22Rv1 (cell line): ENCODE results near the gene DLD.

Experiments
- CTCF ChIP-seq: fragments of 450-650 bp; IDR thresholded peaks from 2 replicates; pipeline ENCODE4 v1.5.1; 2017; ENCODE audit warnings: mild to moderate bottlenecking
- ZFX ChIP-seq: fragments of 450-650 bp; IDR thresholded peaks from 2 replicates; pipeline ENCODE4 v1.6.1; 2017; ENCODE audit warnings: antibody characterized with exemption, borderline replicate concordance

- TF ChIP-seq CTCF (no peak), ZFX (no peak)
These were observed 20.5 kb upstream of the DLD start for GRCh38 chr7:107870427-107871000.
